Common myeloid progenitor, CD34-positive (primary cell): ENCODE results near the gene ATXN7L1.

Experiments used
- CTCF ChIA-PET: fragments of 350-600 bp; sonication (Branson Sonifier 250); formaldehyde crosslinking; loops from one replicate; lab custom pipeline; 2021; ENCODE audit warnings: antibody characterized with exemption; lab: Charles Lee
- POLR2A ChIA-PET: fragments of 350-600 bp; sonication (Branson Sonifier 250); formaldehyde crosslinking; loops from one replicate; lab custom pipeline; 2021; ENCODE audit warnings: antibody characterized with exemption; lab: Charles Lee
- DNase-seq, 3 donors: peaks; one replicate each; pipeline versions ENCODE4 v3.0.0 to v3.0.0-alpha.2; 2013
- H3K27ac ChIP-seq, 2 experiments: 1 replicate in 1 of 2; 2 replicates in 1 of 2; pipeline ENCODE4 v1.7.0; 2013; ENCODE audit warnings: inconsistent platforms in 2 of 2, low read length in 2 of 2, mild to moderate bottlenecking in 2 of 2, low read depth in 1 of 2, moderate library complexity in 1 of 2; ENCODE audit not compliant: severe bottlenecking in 2 of 2, insufficient read depth in 1 of 2, poor library complexity in 1 of 2
- H3K27me3 ChIP-seq, 5 experiments: replicated peaks in 2 of 5; 1 replicate in 3 of 5; 2 replicates in 2 of 5; pipeline versions ENCODE4 v1.6.1 to v1.7.0; 2013; ENCODE audit warnings: low read length in 4 of 5, mild to moderate bottlenecking in 2 of 5, moderate library complexity in 2 of 5, inconsistent platforms in 1 of 5; ENCODE audit not compliant: insufficient read depth in 5 of 5, control insufficient read depth in 4 of 5
- H3K36me3 ChIP-seq, 4 experiments: 1 replicate in 2 of 4; 2 replicates in 2 of 4; pipeline versions ENCODE4 v1.6.1 to v1.7.0; 2013; ENCODE audit warnings: low read length in 3 of 4, control low read depth in 1 of 4, mild to moderate bottlenecking in 1 of 4; ENCODE audit not compliant: control insufficient read depth in 4 of 4, insufficient read depth in 4 of 4
- H3K4me1 ChIP-seq, 4 experiments: 1 replicate in 3 of 4; 2 replicates in 1 of 4; pipeline versions ENCODE4 v1.6.1 to v1.7.1; 2013; ENCODE audit warnings: low read length in 3 of 4, mild to moderate bottlenecking in 3 of 4, control low read depth in 1 of 4, inconsistent platforms in 1 of 4, moderate library complexity in 1 of 4; ENCODE audit not compliant: control insufficient read depth in 4 of 4, insufficient read depth in 4 of 4; ENCODE audit errors: control extremely low read depth in 1 of 4
- H3K4me3 ChIP-seq, 7 experiments: 1 replicate in 4 of 7; 2 replicates in 3 of 7; pipeline versions ENCODE4 v1.5.1 to v1.7.0; 2013; ENCODE audit warnings: mild to moderate bottlenecking in 7 of 7, low read length in 6 of 7, moderate library complexity in 6 of 7, inconsistent platforms in 2 of 7, low read depth in 2 of 7, control low read depth in 1 of 7; ENCODE audit not compliant: insufficient read depth in 4 of 7, control insufficient read depth in 1 of 7; ENCODE audit errors: extremely low read depth in 1 of 7
- H3K9me3 ChIP-seq, 5 experiments: 1 replicate in 4 of 5; 2 replicates in 1 of 5; pipeline versions ENCODE4 v1.6.1 to v1.7.1; 2013; ENCODE audit warnings: low read length in 4 of 5, mild to moderate bottlenecking in 2 of 5, inconsistent platforms in 1 of 5, low read depth in 1 of 5, moderate library complexity in 1 of 5; ENCODE audit not compliant: control insufficient read depth in 4 of 5, insufficient read depth in 2 of 5; ENCODE audit errors: control extremely low read depth in 1 of 5
- WGBS: methylation state at CpG from one replicate; pipeline ENCODE4 v1.1.5; 2013; ENCODE audit not compliant: insufficient coverage; 5-methylcytosine and 5-hydroxymethylcytosine counted together

ATXN7L1 gene

GRCh38 chr7:105621176-105621575 lies 255.2 kb downstream of the ATXN7L1 start:
- no peaks in the 10 kb centered on the region for H3K27me3 ChIP-seq
- ChIA-PET POLR2A (no interaction called here), CTCF (no interaction called here)
- H3K4me3 ChIP-seq, result no peak overlapping the region
- H3K27ac ChIP-seq, result no peak overlapping the region
- peaks cover 0 to 4% (median 2%) of the 10 kb centered on the region in 5 experiments for H3K9me3 ChIP-seq
- H3K4me1 ChIP-seq, result no peaks in the 10 kb centered on the region
- H3K36me3 ChIP-seq, result peaks cover 14 to 76% (median 56%) of the 10 kb centered on the region in 4 experiments
- DNase-seq, result no peak
- WGBS, result 50% methylated on average over 2 of the region's 2 CpGs

GRCh38 chr7:105619590-105619989 lies 256.8 kb downstream of the ATXN7L1 start:
- peaks cover 11 to 80% (median 60%) of the 10 kb centered on the region in 4 experiments for H3K36me3 ChIP-seq
- ChIA-PET CTCF (interaction anchor here (0.6 to 1.1 kb wide), 2 partner anchors 11 to 901 kb away, joined by 3 read pairs; no protein-coding TSS in a partner anchor), POLR2A (no interaction called here)
- no peak overlapping the region for H3K27ac ChIP-seq
- DNase-seq, result no peak
- no peaks in the 10 kb centered on the region for H3K9me3 ChIP-seq
- WGBS, result 100% methylated on average over 3 of the region's 4 CpGs
- no peak overlapping the region for H3K4me3 ChIP-seq
- H3K4me1 ChIP-seq, result no peaks in the 10 kb centered on the region
- H3K27me3 ChIP-seq, result no peaks in the 10 kb centered on the region

GRCh38 chr7:105618016-105618296 lies 258.4 kb downstream of the ATXN7L1 start:
- Histone ChIP-seq H3K4me1 (no peaks in the 10 kb centered on the region), H3K27me3 (no peaks in the 10 kb centered on the region), H3K27ac (no peak overlapping the region), H3K36me3 (peaks cover 10 to 83% (median 65%) of the 10 kb centered on the region in 4 experiments), H3K4me3 (no peak overlapping the region), H3K9me3 (no peaks in the 10 kb centered on the region)
- no peak for DNase-seq
- ChIA-PET CTCF (interaction anchor here (0.9 to 1.9 kb wide), 2 partner anchors 12 to 15 kb away, joined by 3 to 6 read pairs; no protein-coding TSS in a partner anchor), POLR2A (no interaction called here)
- 100% methylated on average over 5 of the region's 5 CpGs for WGBS

GRCh38 chr7:105617280-105618015 lies 259.0 kb downstream of the ATXN7L1 start:
- ChIA-PET CTCF (interaction anchor here (1.9 kb wide), 1 partner anchor 14 kb away, joined by 6 read pairs; no protein-coding TSS in a partner anchor), POLR2A (no interaction called here)
- no peaks in the 10 kb centered on the region for H3K9me3 ChIP-seq
- H3K27me3 ChIP-seq, result no peaks in the 10 kb centered on the region
- no peak for DNase-seq
- no peak overlapping the region for H3K27ac ChIP-seq
- H3K36me3 ChIP-seq, result peaks cover 8 to 83% (median 64%) of the 10 kb centered on the region in 4 experiments
- H3K4me1 ChIP-seq, result no peaks in the 10 kb centered on the region
- WGBS, result 97% methylated on average over 12 of the region's 14 CpGs
- H3K4me3 ChIP-seq, result no peak overlapping the region

- Histone ChIP-seq H3K36me3 (peaks cover 2 to 67% (median 51%) of the 10 kb centered on the region in 4 experiments), H3K9me3 (no peaks in the 10 kb centered on the region), H3K4me1 (no peaks in the 10 kb centered on the region), H3K4me3 (no peak overlapping the region), H3K27me3 (no peaks in the 10 kb centered on the region), H3K27ac (no peak overlapping the region)
- no peak for DNase-seq
- ChIA-PET POLR2A (no interaction called here), CTCF (no interaction called here)
- 89% methylated on average over 11 of the region's 20 CpGs for WGBS
Measured at GRCh38 chr7:105614341-105614840, 262.0 kb downstream of the ATXN7L1 start.

GRCh38 chr7:105613611-105614330 lies 262.6 kb downstream of the ATXN7L1 start:
- CTCF ChIA-PET, result no interaction called here

GRCh38 chr7:105612806-105613205 lies 263.6 kb downstream of the ATXN7L1 start:
- Histone ChIP-seq H3K9me3 (no peaks in the 10 kb centered on the region), H3K4me3 (no peak overlapping the region), H3K4me1 (no peaks in the 10 kb centered on the region), H3K27ac (no peak overlapping the region), H3K36me3 (peaks cover 2 to 64% (median 42%) of the 10 kb centered on the region in 4 experiments), H3K27me3 (no peaks in the 10 kb centered on the region)
- DNase-seq, result no peak
- WGBS, result 96% methylated on average over 4 of the region's 9 CpGs
- POLR2A ChIA-PET, result no interaction called here
- CTCF ChIA-PET, result interaction anchor here (1.0 kb wide), 1 partner anchor 11 kb away, joined by 5 read pairs; no protein-coding TSS in a partner anchor

More at GRCh38 chr7:105613611-105614330, 262.6 kb downstream of the ATXN7L1 start:
- DNase-seq, result no peak
- POLR2A ChIA-PET, result no interaction called here
- Histone ChIP-seq H3K36me3 (peaks cover 2 to 65% (median 50%) of the 10 kb centered on the region in 4 experiments), H3K9me3 (no peaks in the 10 kb centered on the region), H3K4me1 (no peaks in the 10 kb centered on the region), H3K27me3 (no peaks in the 10 kb centered on the region), H3K27ac (no peak overlapping the region), H3K4me3 (no peak overlapping the region)
- WGBS, result 97% methylated on average over 30 of the region's 32 CpGs
